HG03060 (cell line): ENCODE measurements around the gene ITPR3.

Source experiments
- ATAC-seq: cut with Tn5 transposase; IDR thresholded peaks from one replicate; pipeline ENCODE4 v1.9.1; 2021; ENCODE audit warnings: low read depth, moderate number of reproducible peaks; ENCODE audit not compliant: unreplicated experiment

Gene ITPR3

DNA sequence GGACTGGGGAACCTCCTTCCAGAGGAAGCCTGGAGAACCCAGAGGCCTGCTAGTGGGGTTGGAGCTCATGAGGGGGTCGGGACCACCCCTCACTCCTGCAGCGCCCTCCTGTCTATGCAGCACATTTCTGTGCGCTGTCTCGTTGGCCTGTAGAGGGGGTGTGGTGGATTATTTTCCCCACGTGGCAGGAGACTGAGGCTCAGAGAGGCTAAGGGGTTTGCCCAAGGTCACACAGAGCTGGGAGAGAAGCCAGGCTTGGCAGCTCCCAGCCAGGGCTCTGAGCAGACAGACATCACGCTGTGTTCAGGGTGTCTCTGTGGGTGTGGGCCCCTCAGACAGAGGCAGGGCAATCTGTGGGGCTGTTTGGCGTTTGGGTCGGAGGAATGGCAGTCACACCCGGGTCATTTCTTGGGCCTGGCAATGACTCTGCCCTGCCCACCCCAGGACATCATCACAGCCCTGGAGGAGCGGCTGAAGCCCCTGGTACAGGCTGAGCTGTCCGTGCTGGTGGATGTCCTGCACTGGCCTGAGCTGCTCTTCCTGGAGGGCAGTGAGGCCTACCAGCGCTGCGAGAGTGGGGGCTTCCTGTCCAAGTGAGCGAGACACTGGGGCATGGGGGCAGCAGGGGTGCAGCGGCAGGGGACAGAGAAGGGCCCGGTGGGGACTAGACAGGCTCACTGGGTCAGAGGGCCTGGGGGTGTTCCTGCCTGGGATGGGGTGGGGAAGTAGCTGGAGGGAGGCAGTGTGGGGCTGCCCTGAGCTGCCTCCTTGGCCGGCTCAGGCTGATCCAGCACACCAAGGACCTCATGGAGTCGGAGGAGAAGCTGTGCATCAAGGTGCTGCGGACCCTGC is 62.7 kb downstream of the ITPR3 start:
- no peak for ATAC-seq

DNA sequence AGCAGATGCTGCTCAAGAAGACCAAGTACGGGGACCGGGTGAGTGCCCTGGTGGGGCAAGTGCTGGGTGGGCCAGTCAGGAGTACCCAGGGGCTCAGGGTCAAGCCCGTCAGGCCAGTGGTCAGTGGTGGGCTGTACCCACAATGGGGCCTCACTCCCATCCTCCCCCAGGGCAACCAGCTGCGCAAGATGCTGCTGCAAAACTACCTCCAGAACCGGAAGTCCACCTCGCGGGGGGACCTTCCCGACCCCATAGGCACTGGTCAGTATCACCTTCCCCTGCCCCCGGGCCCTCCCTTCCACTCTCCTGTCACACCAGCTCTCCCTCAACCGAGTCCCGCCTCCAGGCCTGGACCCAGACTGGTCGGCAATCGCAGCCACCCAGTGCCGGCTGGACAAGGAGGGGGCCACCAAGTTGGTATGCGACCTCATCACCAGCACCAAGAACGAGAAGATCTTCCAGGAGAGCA is 63.3 kb downstream of the ITPR3 start:
- ATAC-seq: no peak

DNA sequence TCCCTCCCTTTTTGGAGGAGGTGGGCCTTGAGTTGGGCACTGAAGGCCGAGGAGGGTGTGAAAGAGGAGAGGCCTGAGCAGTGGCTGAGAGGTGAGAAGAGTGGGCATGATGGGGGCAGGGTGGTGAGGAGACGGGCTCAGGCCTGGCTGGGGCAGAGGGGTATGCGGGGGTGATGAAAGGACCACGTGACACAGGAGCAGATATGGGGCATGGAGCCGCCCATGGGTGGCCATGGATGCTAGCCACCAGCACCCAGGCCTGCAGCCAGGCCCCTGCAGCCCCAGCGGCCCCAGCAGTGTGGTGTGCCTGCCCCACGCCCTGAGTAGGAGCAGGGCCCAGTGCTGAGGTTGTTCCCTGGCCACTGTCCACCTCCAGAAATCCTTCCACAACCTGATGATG is 63.9 kb downstream of the ITPR3 start:
- no peak for ATAC-seq

DNA sequence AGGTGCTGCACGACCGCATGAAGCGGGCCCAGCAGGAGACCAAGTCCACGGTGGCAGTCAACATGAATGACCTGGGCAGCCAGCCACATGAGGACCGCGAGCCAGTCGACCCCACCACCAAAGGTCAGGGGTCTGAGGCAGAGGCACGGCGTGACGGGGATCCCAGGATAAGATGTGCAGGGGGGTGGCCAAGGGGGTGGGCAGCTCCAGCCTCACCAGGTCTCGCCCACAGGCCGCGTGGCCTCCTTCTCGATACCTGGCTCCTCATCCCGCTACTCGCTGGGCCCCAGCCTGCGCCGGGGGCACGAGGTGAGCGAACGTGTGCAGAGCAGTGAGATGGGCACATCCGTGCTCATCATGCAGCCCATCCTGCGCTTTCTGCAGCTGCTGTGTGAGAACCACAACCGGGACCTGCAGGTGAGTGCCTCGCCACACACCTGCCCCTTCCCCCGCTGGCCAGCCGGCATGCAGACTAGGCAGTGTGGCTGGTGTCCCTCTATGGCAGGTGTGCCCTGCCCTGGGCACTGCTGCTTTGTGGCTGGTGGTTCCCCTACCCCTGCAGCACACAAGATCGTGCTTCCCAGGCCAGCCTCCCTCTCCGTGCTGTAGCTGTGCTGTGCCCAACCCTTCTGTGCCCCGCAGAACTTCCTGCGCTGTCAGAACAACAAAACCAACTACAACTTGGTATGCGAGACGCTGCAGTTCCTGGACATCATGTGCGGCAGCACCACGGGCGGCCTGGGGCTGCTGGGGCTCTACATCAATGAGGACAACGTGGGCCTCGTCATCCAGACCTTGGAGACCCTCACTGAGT is 64.5 kb downstream of the ITPR3 start:
- ATAC-seq: no peak

DNA sequence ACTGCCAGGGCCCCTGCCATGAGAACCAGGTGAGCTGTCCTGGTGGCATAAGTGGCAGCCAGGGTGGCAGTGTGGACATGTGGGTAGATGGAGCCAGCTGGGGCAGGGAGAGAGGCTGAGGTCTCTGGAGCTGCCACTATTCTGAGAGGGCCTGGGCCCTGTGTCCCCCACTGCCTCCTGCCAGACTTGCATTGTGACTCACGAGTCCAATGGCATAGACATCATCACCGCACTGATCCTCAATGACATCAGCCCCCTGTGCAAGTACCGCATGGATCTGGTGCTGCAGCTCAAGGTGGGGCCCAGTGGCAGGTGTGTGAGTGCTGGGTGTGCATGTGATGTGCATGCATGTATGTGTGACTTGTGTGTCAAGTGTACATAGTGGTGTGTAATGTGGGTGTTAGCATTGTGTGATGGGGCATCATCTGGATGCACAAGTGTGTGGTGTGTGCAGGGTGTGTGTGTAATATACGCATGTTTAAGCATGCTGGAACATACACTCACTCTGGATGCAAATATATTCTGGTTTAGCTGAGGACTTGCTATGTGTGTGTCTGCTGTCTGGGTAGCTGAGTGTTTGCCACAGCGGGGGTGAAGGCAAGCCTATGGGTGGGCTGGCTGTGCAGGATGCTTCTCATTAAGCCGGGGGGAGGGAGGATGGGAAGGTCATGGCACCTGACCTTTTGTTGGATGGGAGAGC is 65.3 kb downstream of the ITPR3 start:
- ATAC-seq: no peak

DNA sequence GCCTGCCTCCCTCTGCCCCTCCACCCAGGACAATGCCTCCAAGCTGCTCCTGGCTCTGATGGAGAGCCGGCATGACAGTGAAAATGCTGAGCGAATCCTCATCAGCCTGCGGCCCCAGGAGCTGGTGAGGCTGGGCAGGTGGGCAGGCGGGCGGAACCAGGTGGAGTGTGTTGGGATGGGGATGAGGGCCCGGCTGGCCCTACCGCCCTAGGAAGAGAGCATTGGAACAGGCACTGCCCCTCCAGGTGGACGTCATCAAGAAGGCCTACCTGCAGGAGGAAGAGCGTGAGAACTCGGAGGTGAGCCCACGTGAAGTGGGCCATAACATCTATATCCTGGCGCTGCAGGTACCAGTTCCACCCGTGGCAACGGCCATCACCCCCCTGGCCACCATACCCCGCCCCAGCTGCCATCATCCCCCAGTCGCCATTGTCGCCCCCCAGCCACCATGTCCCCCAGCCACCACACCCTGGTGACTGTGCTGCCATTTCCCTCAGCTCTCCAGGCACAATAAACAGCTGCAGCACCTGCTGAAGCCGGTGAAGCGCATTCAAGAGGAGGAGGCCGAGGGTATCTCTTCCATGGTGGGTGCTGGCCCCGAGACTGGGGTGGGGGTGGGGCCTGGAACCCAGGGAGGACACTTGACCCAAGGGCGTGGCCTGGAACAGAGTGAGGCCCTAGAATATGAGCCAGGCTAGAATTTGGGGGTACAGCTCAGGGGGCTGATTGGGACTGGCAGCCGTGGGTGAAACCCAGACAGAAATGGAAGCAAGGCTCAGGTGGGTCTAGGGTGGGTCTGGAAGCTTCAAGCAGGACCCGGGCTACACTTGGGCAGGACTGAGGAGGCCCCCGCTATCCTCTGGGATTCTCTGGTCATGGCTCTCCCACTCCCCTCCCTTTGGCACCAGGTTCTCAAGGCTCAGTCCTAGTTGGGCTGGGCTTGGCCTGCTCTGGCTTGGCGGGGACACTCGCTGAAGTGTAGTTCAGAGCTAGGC is 66.2 kb downstream of the ITPR3 start:
- ATAC-seq: no peak

DNA sequence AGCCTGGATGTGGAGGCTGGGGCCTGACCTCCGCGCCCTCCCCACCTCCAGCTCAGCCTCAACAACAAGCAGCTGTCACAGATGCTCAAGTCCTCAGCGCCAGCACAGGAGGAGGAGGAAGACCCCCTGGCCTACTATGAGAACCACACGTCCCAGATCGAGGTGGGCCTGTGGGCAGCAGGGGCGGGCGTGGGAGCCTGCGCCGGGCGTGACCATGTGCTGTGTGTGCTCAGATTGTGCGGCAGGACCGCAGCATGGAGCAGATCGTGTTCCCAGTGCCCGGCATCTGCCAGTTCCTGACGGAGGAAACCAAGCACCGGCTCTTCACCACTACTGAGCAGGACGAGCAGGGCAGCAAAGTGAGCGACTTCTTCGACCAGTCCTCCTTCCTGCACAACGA is 66.9 kb downstream of the ITPR3 start:
- ATAC-seq: no peak

DNA sequence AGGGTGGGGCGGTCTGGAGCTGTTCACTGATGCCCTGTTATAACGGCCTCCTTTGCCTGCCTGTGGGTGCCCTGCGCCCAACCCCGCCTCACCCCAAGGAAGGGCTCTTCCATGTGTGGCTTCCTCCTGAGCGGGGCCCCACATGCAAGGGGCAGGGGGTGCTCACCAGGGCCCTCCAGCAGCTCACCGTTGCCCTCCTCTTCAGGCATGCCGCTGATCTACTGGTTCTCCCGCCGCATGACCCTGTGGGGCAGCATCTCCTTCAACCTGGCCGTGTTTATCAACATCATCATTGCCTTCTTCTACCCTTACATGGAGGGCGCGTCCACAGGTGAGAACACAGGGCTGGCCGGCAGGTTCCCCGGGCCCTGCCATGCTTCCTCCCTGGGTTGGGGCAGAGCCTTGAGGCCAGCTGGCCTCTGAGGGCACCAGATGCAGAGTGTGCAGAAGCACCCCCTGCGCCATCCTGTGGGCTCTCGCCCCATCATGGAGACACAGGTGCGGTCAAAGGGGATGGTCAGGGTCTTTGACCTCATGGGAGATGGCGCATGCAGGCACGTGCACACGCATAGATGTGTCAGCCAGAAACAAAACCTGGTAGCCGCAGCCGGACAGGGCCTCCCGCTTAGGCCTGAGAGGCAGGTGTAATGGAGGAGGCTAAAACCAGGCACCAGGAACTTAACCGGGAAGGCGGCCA is 67.5 kb downstream of the ITPR3 start:
- ATAC-seq: no peak

DNA sequence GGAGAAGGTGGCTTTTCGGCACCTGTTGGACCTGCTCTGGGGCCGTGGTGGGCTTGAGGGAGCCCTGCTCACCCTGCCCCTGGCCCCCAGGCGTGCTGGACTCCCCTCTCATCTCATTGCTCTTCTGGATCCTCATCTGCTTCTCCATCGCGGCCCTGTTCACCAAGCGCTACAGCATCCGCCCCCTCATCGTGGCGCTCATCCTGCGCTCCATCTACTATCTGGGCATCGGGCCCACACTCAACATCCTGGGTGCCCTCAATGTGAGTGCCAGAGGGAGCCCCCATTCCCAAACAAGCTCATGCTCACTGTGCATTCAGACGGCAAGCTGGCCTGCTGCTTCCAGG is 68.0 kb downstream of the ITPR3 start:
- no peak for ATAC-seq

DNA sequence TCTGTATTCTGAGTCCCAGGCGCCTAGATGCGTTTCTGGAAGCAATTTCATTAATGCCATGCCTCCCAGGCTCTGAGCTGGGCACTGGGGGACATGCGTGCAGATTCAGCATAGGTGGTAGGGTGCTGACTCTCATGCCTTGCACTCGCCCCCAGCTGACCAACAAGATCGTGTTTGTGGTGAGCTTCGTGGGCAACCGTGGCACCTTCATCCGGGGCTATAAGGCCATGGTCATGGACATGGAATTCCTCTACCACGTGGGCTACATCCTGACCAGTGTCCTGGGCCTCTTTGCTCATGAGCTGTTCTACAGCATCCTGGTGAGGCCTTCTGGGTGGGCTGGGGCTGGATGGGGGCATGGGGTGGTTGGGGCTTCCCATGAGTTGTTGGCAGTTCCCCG is 68.8 kb downstream of the ITPR3 start:
- no peak for ATAC-seq

DNA sequence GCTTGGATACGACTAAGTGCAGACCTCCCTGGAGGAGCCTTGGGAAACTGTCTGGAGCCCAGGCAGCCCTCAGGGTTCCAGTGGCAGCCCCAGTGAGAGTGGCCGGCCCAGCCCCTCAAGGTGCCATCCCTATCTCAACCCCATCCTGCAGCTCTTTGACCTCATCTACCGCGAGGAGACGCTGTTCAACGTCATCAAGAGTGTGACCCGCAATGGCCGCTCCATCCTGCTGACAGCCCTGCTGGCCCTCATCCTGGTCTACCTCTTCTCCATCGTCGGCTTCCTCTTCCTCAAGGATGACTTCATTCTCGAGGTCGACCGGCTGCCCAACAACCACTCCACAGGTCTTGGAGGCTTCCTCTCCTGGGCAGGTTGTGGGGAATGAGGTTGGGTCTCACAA is 69.6 kb downstream of the ITPR3 start:
- no peak for ATAC-seq

DNA sequence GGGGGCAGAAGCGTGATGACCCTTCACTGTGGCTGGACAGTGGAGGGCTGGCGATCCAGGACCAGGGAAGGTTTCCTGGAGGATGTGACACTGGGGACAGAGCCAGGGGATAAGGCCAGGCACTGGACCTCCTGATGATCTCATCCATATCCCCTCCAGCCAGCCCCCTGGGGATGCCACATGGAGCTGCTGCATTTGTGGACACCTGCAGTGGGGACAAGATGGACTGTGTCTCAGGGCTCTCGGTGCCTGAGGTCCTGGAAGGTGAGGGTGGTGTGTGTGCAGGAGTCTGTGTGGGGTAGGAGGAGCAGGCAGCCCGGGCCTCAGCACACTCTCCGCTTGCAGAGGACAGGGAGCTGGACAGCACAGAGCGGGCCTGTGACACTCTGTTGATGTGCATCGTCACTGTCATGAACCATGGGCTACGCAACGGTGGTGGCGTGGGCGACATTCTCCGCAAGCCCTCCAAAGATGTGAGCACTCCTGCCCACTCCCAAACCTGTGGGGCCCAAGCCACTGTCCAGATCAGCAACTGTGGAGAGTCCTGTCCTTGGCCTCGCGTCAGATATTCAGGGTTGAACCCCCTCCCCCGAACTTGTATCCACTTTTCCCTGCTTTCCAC is 70.4 kb downstream of the ITPR3 start:
- ATAC-seq: no peak

DNA sequence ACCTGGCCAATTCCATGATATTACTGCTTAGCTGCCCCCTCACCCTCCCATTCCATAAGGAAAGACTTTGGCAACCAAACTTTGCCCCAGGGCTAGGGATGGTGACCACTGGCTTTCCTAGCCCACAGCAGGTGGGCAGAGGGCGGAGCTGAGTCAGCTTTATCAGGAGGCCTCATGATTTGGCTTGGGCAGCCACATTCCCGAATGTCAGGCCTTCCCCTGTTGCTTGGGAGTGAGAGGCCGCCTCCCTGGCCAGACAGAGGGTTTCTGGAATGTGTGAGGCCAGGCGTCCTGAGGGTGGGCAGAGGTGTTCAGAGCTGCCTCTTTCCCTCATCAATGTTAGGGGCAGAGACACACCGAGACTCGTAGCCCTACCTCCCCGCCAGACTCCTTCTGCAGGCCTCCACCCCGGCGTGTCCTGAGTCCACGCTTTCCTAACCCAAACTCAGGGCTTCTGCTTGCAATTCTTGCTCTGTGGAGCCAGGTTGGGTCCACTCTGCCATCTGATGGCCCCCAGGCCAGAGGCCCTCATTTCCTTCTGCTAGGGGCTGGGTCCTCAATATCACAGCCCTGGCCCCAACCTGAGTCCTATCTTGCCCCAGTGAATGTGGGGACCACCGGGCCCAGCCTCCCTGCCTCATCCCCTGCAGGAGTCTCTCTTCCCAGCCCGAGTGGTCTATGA is 71.1 kb downstream of the ITPR3 start:
- no peak for ATAC-seq

DNA sequence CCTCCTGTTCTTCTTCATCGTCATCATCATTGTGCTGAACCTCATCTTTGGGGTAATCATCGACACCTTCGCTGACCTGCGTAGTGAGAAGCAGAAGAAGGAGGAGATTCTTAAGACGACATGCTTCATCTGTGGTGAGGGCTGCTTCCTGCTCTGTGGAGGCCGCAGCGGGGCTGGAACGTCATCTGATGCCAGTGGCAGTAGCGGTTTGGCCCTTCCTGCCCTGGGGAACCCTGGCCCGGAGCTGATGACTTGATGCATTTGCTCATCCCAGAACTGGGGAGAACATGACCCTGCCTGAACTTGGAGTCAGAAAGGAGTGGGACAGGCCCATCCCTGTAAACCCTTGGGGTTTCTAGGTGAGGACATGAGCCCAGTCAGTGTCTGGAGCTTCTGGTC is 71.6 kb downstream of the ITPR3 start:
- ATAC-seq: no peak

DNA sequence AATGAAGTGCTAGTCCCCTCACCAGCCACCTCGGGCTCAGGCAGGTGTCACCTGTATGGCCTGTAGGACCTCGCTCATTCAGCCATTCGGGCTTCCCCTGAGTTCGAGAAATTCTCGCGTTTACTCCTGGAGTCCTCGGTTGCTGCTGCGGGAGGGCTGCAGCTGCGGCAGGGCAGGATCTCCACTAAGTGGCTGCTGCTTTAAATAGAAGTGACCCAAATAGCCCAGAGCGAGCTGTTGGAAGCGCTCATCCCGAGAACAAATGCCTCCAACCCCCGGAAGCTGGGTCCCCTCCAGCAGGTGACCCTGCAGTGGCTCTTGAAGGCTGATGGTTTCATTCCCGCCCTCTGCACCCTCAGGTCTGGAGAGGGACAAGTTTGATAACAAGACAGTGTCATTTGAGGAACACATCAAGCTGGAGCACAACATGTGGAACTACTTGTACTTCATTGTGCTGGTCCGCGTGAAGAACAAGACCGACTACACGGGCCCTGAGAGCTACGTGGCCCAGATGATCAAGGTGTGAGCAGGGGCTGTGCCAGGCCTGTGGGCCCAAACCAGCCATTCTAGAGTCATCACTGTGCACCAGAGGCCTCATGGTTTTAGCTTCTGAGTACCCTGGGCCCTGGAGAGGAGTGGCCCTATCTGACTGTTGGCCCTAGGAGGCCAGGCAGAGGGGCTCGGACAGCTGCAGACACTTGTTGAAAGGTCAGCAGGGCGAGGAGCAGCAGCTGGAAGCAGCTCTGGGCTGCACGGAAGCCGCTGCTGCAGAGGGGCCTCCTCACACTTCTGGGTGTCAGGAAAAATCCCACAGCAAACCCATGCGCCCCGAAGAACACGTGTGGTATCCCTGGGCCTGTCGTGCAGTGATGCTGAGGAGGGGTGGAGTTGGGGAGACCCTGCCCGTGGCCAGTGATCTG is 72.3 kb downstream of the ITPR3 start:
- ATAC-seq: no peak

DNA sequence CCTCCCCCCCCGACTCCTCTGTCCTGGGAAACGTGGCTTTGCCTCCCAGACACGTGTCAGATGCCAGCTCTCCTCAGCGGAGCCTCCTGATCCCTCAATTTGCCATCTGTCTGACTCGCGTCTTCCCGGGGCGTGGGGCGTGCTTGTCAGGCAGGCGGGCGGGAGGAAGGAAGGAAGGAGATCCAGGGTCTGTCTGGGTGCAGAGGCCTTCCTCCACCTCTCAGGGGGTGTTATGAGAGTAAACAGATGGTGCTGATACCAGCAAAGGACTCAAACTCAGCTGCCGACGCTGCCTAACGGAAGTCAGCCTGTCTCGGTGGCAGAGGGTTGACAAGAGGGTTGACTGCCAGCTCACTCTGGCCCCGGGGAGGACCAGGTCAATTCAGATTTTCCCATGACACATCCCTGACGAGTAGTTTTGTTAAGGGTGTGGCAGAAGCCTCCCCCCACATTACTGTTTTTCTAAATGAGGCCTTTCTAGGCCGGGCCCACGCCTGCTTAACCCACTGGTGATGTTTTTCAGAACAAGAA is 73.3 kb downstream of the ITPR3 start:
- ATAC-seq: no peak

DNA sequence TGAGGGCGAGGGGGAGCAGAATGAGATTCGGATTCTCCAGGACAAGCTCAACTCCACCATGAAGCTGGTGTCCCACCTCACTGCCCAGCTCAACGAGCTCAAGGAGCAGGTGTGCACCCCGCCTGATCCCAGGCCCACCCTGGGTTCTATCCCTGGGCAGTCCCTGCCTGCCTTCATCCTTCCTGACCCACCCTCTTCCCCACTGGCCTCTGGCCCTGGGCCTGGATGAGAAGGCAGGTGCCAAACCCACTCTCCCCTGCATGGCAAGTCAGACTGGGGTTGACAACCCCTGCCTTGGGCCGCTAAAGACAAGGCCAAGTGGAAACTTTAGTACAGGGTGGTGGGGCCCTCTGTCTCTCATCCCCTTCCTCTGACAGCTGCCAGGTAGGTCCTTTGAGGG is 73.9 kb downstream of the ITPR3 start:
- ATAC-seq: no peak
